ENCODE results near the gene PSMA4. TPM values are rescaled to one million over a fixed set of nuclear protein-coding genes. Genes with fewer than 3 reads are reported as not detected.
A peak's percentile ranks its signal among the peaks of the same experiment; 100 is the strongest.

The PSMA4 gene
- total and polyA plus RNA-seq, 2 donors (not counting 1 experiment from before 2014, with no cell fraction given) = 54.6 to 95.9 TPM

- Mint-ChIP-seq H3K9me3 (ENCODE audit: insufficient read depth) (no peaks in the 10 kb centered on the region), H3K27ac (peak overlapping the region; percentile 5), H3K4me3 (peak overlapping the region; percentile 89), H3K27me3 (peaks cover 6% of the 10 kb centered on the region), H3K4me1 (peaks cover 26% of the 10 kb centered on the region)
- 18% methylated on average over 5 of the region's 19 CpGs for WGBS (ENCODE audit: insufficient coverage)
- intact Hi-C loops (cut with micrococcal nuclease) = loop anchor here (1.0 to 10.0 kb wide), 3 partner anchors 26 to 1449 kb away; partner anchors contain the start of genes IREB2 and PSMA4
- Histone ChIP-seq H3K4me3 (ENCODE audit: control extremely low read depth in 1 of 5, extremely low read depth in 1 of 5, insufficient read depth in 1 of 5, low read depth in 2 of 5, low read length in 4 of 5) (peak overlapping the region; percentile 54 to 80 (median 68)), H3K4me1 (ENCODE audit: control insufficient read depth in 2 of 2, insufficient read depth in 2 of 2, low read length in 2 of 2) (peaks cover 16 to 17% of the 10 kb centered on the region in 2 donors), H3K4me2 (replicated peaks; ENCODE audit: low read depth, low read length, poor library complexity, severe bottlenecking) (peak overlapping the region; percentile 96), H4K20me1 (ENCODE audit: control insufficient read depth, insufficient read depth, low read length, poor library complexity, severe bottlenecking) (no peaks in the 10 kb centered on the region), H3K79me2 (ENCODE audit: control insufficient read depth, insufficient read depth, low read length) (no peaks in the 10 kb centered on the region), H3K27ac (ENCODE audit: low read length in 2 of 2) (no peak overlapping the region), H3K36me3 (replicated peaks in 1 of 2; ENCODE audit: control extremely low read depth in 1 of 2, control insufficient read depth in 1 of 2, extremely low read depth in 1 of 2, insufficient read depth in 2 of 2, low read length in 1 of 2) (no peaks in the 10 kb centered on the region), H3K9ac (ENCODE audit: low read length) (peak overlapping the region; percentile 70), H3K27me3 (replicated peaks in 1 of 4; ENCODE audit: control extremely low read depth in 1 of 4, control insufficient read depth in 3 of 4, insufficient read depth in 4 of 4, low read length in 3 of 4) (peaks cover 0 to 12% (median under 1%) of the 10 kb centered on the region in 4 experiments), H2AFZ (ENCODE audit: insufficient read depth, low read depth, low read length, poor library complexity, severe bottlenecking) (peak overlapping the region; percentile 98), H3K9me3 (ENCODE audit: control extremely low read depth in 1 of 3, control insufficient read depth in 2 of 3, insufficient read depth in 1 of 3, low read length in 2 of 3) (no peaks in the 10 kb centered on the region)
- TF ChIP-seq EZH2 (IDR thresholded peaks at IDR 0.05; ENCODE audit: borderline replicate concordance, insufficient read depth, low read depth, low read length, poor library complexity, severe bottlenecking) (no peak), CTCF (IDR thresholded peaks at IDR 0.05) (no peak)
- ATAC-seq (ENCODE audit: low read depth) = no peak
- peak; percentile 44 for DNase-seq
- POLR2A ChIA-PET = interaction anchor here (1.6 to 3.3 kb wide), 2 partner anchors 25 to 129 kb away, joined by 7 to 17 read pairs; partner anchors contain the start of genes IREB2 and PSMA4
- CTCF ChIA-PET = interaction anchor here (1.4 to 2.1 kb wide), 3 partner anchors 25 to 618 kb away, joined by 4 to 6 read pairs (median 4); no protein-coding TSS in a partner anchor
Observed at GRCh38 chr15:78565951-78566774, 25.9 kb downstream of the PSMA4 start.

GRCh38 chr15:78567531-78567930, 27.3 kb downstream of the PSMA4 start:
- no peak overlapping the region for H3K27ac ChIP-seq (ENCODE audit: low read length in 2 of 2)
- H3K79me2 ChIP-seq (ENCODE audit: control insufficient read depth, insufficient read depth, low read length) = no peaks in the 10 kb centered on the region
- no peaks in the 10 kb centered on the region for H4K20me1 ChIP-seq (ENCODE audit: control insufficient read depth, insufficient read depth, low read length, poor library complexity, severe bottlenecking)
- no peak overlapping the region for H3K4me2 ChIP-seq (replicated peaks; ENCODE audit: low read depth, low read length, poor library complexity, severe bottlenecking)
- Mint-ChIP-seq H3K27me3 (peaks cover 6% of the 10 kb centered on the region), H3K27ac (no peak overlapping the region), H3K9me3 (ENCODE audit: insufficient read depth) (no peaks in the 10 kb centered on the region), H3K4me3 (peak overlapping the region; percentile 4), H3K4me1 (peaks cover 26% of the 10 kb centered on the region)
- H3K9me3 ChIP-seq (ENCODE audit: control extremely low read depth in 1 of 3, control insufficient read depth in 2 of 3, insufficient read depth in 1 of 3, low read length in 2 of 3) = no peaks in the 10 kb centered on the region
- TF ChIP-seq EZH2 (IDR thresholded peaks at IDR 0.05; ENCODE audit: borderline replicate concordance, insufficient read depth, low read depth, low read length, poor library complexity, severe bottlenecking) = no peak
- TF ChIP-seq CTCF (IDR thresholded peaks at IDR 0.05) = no peak
- intact Hi-C loops (cut with micrococcal nuclease) = loop anchor here (10.0 kb wide), 1 partner anchor 1447 kb away; no protein-coding TSS in a partner anchor
- ChIA-PET CTCF (no interaction called here), POLR2A (interaction anchor here (3.3 kb wide), 1 partner anchor 27 kb away, joined by 17 read pairs; the partner anchor contains the start of gene PSMA4)
- no peak for ATAC-seq (ENCODE audit: low read depth)
- 100% methylated on average over 1 of the region's 4 CpGs for WGBS (ENCODE audit: insufficient coverage)
- H3K4me1 ChIP-seq (ENCODE audit: control insufficient read depth in 2 of 2, insufficient read depth in 2 of 2, low read length in 2 of 2) = peaks cover 16 to 17% of the 10 kb centered on the region in 2 donors
- no peaks in the 10 kb centered on the region for H3K36me3 ChIP-seq (replicated peaks in 1 of 2; ENCODE audit: control extremely low read depth in 1 of 2, control insufficient read depth in 1 of 2, extremely low read depth in 1 of 2, insufficient read depth in 2 of 2, low read length in 1 of 2)
- peaks cover 0 to 12% (median under 1%) of the 10 kb centered on the region in 4 experiments for H3K27me3 ChIP-seq (replicated peaks in 1 of 4; ENCODE audit: control extremely low read depth in 1 of 4, control insufficient read depth in 3 of 4, insufficient read depth in 4 of 4, low read length in 3 of 4)
- no peak overlapping the region for H2AFZ ChIP-seq (ENCODE audit: insufficient read depth, low read depth, low read length, poor library complexity, severe bottlenecking)
- H3K9ac ChIP-seq (ENCODE audit: low read length) = no peak overlapping the region
- H3K4me3 ChIP-seq (ENCODE audit: control extremely low read depth in 1 of 5, extremely low read depth in 1 of 5, insufficient read depth in 1 of 5, low read depth in 2 of 5, low read length in 4 of 5) = no peak overlapping the region
- DNase-seq = no peak

Measured in B cell (primary cell).